K562 (cell line): ENCODE data around the gene ADAM19. TPM values are rescaled to one million over a fixed set of nuclear protein-coding genes. Genes with fewer than 3 reads are reported as not detected.
A peak's percentile ranks its signal among the peaks of the same experiment; 100 is the strongest.

Experiments used
- BACH1 ChIP-seq: fragments of 200-800 bp; sonication (Bioruptor generic); IDR thresholded peaks from 2 replicates; pipeline ENCODE4 v1.6.1; 2016; ENCODE audit warnings: missing genetic modification characterization, missing compliant biosample characterization
- CTBP1 ChIP-seq: fragments of 450-650 bp; IDR thresholded peaks from 2 replicates; pipeline ENCODE4 v1.6.1; 2016; ENCODE audit warnings: borderline replicate concordance
- CUX1 ChIP-seq: fragments of 200-800 bp; sonication (Bioruptor generic); IDR thresholded peaks from 2 replicates; pipeline ENCODE4 v1.6.1; 2016; ENCODE audit warnings: missing genetic modification characterization, missing compliant biosample characterization
- EHMT2 ChIP-seq: fragments of 450-650 bp; IDR thresholded peaks from 2 replicates; pipeline ENCODE4 v1.6.1; 2018; ENCODE audit warnings: antibody characterized with exemption
- MAFF ChIP-seq: IDR thresholded peaks from 2 replicates; pipeline ENCODE4 v1.6.1; 2012; ENCODE audit warnings: low read length, improper control_type of control experiment
- MAZ ChIP-seq, 2 experiments: fragments of 450-650 bp in 1 of 2; sonication (generic) in 1 of 2; formaldehyde crosslinking; IDR thresholded peaks in 1 of 2; conservative IDR thresholded peaks in 1 of 2; 2 replicates each; pipeline versions ENCODE4 v1.4.0 to v1.5.0; 2020; ENCODE audit warnings: mild to moderate bottlenecking in 1 of 2, missing genetic modification reagents in 1 of 2
- MEIS2 ChIP-seq: fragments of 450-650 bp; IDR thresholded peaks from 2 replicates; pipeline ENCODE4 v1.6.1; 2014; ENCODE audit warnings: mild to moderate bottlenecking; ENCODE audit not compliant: partially characterized antibody
- NFIX ChIP-seq: fragments of 250-450 bp; sonication (Bioruptor Pico); IDR thresholded peaks from 2 replicates; pipeline ENCODE4 v1.4.0; 2020; ENCODE audit warnings: low read depth, mild to moderate bottlenecking, moderate library complexity
- OTX1 ChIP-seq: fragments of 450-650 bp; formaldehyde crosslinking; IDR thresholded peaks from 2 replicates; pipeline ENCODE4 v1.4.0; 2022; ENCODE audit warnings: mild to moderate bottlenecking
- RBM25 ChIP-seq: fragments of 200-400 bp; formaldehyde crosslinking; IDR thresholded peaks from 2 replicates; pipeline ENCODE4 v1.6.1; 2018; ENCODE audit warnings: low read length, low read depth, moderate library complexity; ENCODE audit not compliant: severe bottlenecking
- SMAD1 ChIP-seq: fragments of 150-350 bp; IDR thresholded peaks from 2 replicates; pipeline ENCODE4 v1.6.1; 2014; ENCODE audit warnings: low read length, low read depth; ENCODE audit not compliant: partially characterized antibody
- ZNF316 ChIP-seq: fragments of 450-650 bp; IDR thresholded peaks from 2 replicates; pipeline ENCODE4 v1.6.1; 2016
- ZNF407 ChIP-seq: fragments of 450-650 bp; IDR thresholded peaks from 2 replicates; pipeline ENCODE4 v1.6.1; 2016; ENCODE audit warnings: low read depth
- polyA plus RNA-seq, 8 experiments: library from polyadenylated mRNA; depleted of rRNA in 4 of 8; stranded (reverse) in 5 of 8; unstranded in 3 of 8; fragments of >200 nt; fragmentation: Nextera tagmentation in 2 of 8; fragmentation: Illumina TruSeq in 1 of 8; extraction: Ambion mirVana in 2 of 8; extraction: Trizol in 1 of 8; gene quantifications; 2 replicates each; pipeline versions ENCODE4 v1.2.1 to v1.2.3, GENCODE V29; 2011 to 2014; ENCODE audit warnings: inconsistent platforms in 1 of 8, missing spikeins in 1 of 8
- total RNA-seq, 7 experiments: library from RNA; depleted of rRNA in 6 of 7; stranded (reverse); fragments of >200 nt in 6 of 7; fragmentation: Illumina TruSeq in 2 of 7; extraction: Trizol in 2 of 7; gene quantifications; 2 replicates each; pipeline versions ENCODE4 v1.2.1 to v1.2.3, GENCODE V29; 2011 to 2021; ENCODE audit warnings: low replicate concordance in 1 of 7
- TF ChIP-seq, protein P1 (sequence below): fragments of 450-650 bp; formaldehyde crosslinking; IDR thresholded peaks from 2 replicates; pipeline ENCODE4 v1.4.0; 2022; ENCODE audit warnings: mild to moderate bottlenecking, moderate library complexity

ADAM19 gene
- total and polyA plus RNA-seq, 9 of the 15 experiments (the other 6 are each of a cell fraction or from before 2014, with no cell fraction given) = 0.11 to 1.1 (median 0.43) TPM

- TF ChIP-seq ZNF407 = no peak
- no peak for TF ChIP-seq NFIX (CRISPR knock-in tag)
- no peak for TF ChIP-seq OTX1 (CRISPR knock-in tag)
- peak; percentile 62 for TF ChIP-seq MEIS2
- peak; percentile 83 for TF ChIP-seq RBM25
- no peak for TF ChIP-seq SMAD1
- peak; percentile 38; the same call in 1 of the 2 replicates for TF ChIP-seq MAFF
- TF ChIP-seq MAZ (CRISPR knock-in tag; conservative IDR thresholded peaks at IDR 0.05 in 1 of 2, IDR thresholded peaks at IDR 0.05 in 1 of 2) = peak in 1 of 2 experiments; percentile 59; a peak in 1 of 4 replicates
- TF ChIP-seq CTBP1 = peak; percentile 53; the same call in 1 of the 2 replicates
- TF ChIP-seq ZNF316 = peak; percentile 88
- TF ChIP-seq CUX1 (CRISPR knock-in tag) = no peak
- TF ChIP-seq BACH1 = peak; percentile 57; the same call in 1 of the 2 replicates
- TF ChIP-seq, protein P1, sequence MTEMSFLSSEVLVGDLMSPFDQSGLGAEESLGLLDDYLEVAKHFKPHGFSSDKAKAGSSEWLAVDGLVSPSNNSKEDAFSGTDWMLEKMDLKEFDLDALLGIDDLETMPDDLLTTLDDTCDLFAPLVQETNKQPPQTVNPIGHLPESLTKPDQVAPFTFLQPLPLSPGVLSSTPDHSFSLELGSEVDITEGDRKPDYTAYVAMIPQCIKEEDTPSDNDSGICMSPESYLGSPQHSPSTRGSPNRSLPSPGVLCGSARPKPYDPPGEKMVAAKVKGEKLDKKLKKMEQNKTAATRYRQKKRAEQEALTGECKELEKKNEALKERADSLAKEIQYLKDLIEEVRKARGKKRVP (CRISPR knock-in tag) = 0 out of 2 replicates have a peak, but pooled peaks have one; percentile 15
- peak; percentile 66 for TF ChIP-seq EHMT2
Measured at GRCh38 chr5:157464519-157465171, 110.9 kb downstream of the ADAM19 start (continued).
